ENCODE data around the gene NFE2L3. TPM values are rescaled to one million over a fixed set of nuclear protein-coding genes. Genes with fewer than 3 reads are reported as not detected.
"Not testable (repeated sequence)": the region's sequence is repeated elsewhere in the genome, so short reads cannot be mapped to it uniquely, and the experiment has no call there.

Gene NFE2L3
- total and polyA plus RNA-seq, 9 of the 15 experiments (the other 6 are each of a cell fraction or from before 2014, with no cell fraction given) = 2.9 to 16.9 (median 12.4) TPM

DNA sequence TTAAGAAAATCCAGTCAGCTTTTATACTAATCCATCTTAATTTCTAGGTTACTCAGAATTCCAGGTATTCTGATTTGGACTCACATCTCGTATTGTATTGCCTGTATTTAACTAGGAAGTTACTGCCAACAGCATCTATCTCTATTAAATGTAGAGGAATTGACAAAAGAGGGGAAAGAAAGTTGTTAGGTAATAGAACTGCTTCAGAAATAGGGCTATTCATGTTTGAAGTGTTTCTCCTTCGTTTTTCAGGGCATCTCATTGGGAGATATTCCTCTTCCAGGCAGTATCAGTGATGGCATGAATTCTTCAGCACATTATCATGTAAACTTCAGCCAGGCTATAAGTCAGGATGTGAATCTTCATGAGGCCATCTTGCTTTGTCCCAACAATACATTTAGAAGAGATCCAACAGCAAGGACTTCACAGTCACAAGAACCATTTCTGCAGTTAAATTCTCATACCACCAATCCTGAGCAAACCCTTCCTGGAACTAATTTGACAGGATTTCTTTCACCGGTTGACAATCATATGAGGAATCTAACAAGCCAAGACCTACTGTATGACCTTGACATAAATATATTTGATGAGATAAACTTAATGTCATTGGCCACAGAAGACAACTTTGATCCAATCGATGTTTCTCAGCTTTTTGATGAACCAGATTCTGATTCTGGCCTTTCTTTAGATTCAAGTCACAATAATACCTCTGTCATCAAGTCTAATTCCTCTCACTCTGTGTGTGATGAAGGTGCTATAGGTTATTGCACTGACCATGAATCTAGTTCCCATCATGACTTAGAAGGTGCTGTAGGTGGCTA, 32.5 kb downstream of the NFE2L3 start:
- H3K4me3 ChIP-seq; H3K27me3 ChIP-seq (ENCODE audit: control insufficient read depth in 2 of 2, insufficient read depth in 2 of 2, low read length in 2 of 2); DNase-seq (ENCODE audit: extremely low read depth in 1 of 4, low spot score in 3 of 4); H4K20me1 ChIP-seq (replicated peaks; ENCODE audit: control insufficient read depth, insufficient read depth, low read length); H3K4me2 ChIP-seq (ENCODE audit: insufficient read depth, low read length); H3K9me3 ChIP-seq (replicated peaks; ENCODE audit: control insufficient read depth, insufficient read depth, low read depth, low read length); intact Hi-C loops (cut with micrococcal nuclease); H3K9ac ChIP-seq (ENCODE audit: insufficient read depth in 1 of 2, low read depth in 2 of 2, low read length in 2 of 2); H3K79me2 ChIP-seq (ENCODE audit: control insufficient read depth, insufficient read depth, low read length); FAIRE-seq; H2AFZ ChIP-seq (ENCODE audit: low read depth, low read length); BruUV-seq (replicated peaks); ATAC-seq; H3K9me1 ChIP-seq (ENCODE audit: control insufficient read depth, insufficient read depth, low read length): not testable (repeated sequence)
- in situ Hi-C loops (cut with MboI) = loop anchor here (5.0 kb wide), 1 partner anchor 92 kb away; no protein-coding TSS in a partner anchor
- Histone ChIP-seq H3K27ac (ENCODE audit: extremely low read depth, low read depth, low read length) (peak overlapping the region; percentile 31; the same call in 2 of the 3 replicates), H3K36me3 (ENCODE audit: control insufficient read depth, insufficient read depth, low read length) (peaks cover 22% of the 10 kb centered on the region), H3K4me1 (replicated peaks in 1 of 2; ENCODE audit: control insufficient read depth in 2 of 2, insufficient read depth in 2 of 2, low read length in 2 of 2) (peaks cover 12 to 52% of the 10 kb centered on the region in 2 experiments)
- 23% methylated on average over 4 of the region's 4 CpGs for WGBS (ENCODE audit: insufficient coverage, low coverage, missing lambda C conversion rate)
- ChIA-PET CTCF (ENCODE audit: low intra/inter-chr PET ratio) (interaction anchor here (0.9 kb wide), 1 partner anchor 10 kb away, joined by 3 read pairs; no protein-coding TSS in a partner anchor), POLR2A (interaction anchor here (0.9 to 5.3 kb wide), 9 partner anchors 10 to 184 kb away, joined by 3 to 23 read pairs (median 4); partner anchors contain the start of gene NFE2L3)
- TF ChIP-seq, protein P1, sequence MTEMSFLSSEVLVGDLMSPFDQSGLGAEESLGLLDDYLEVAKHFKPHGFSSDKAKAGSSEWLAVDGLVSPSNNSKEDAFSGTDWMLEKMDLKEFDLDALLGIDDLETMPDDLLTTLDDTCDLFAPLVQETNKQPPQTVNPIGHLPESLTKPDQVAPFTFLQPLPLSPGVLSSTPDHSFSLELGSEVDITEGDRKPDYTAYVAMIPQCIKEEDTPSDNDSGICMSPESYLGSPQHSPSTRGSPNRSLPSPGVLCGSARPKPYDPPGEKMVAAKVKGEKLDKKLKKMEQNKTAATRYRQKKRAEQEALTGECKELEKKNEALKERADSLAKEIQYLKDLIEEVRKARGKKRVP (CRISPR knock-in tag; IDR thresholded peaks at IDR 0.05) = 0 out of 2 replicates have a peak, but pooled peaks have one; percentile 6
- TF ChIP-seq, protein P2, sequence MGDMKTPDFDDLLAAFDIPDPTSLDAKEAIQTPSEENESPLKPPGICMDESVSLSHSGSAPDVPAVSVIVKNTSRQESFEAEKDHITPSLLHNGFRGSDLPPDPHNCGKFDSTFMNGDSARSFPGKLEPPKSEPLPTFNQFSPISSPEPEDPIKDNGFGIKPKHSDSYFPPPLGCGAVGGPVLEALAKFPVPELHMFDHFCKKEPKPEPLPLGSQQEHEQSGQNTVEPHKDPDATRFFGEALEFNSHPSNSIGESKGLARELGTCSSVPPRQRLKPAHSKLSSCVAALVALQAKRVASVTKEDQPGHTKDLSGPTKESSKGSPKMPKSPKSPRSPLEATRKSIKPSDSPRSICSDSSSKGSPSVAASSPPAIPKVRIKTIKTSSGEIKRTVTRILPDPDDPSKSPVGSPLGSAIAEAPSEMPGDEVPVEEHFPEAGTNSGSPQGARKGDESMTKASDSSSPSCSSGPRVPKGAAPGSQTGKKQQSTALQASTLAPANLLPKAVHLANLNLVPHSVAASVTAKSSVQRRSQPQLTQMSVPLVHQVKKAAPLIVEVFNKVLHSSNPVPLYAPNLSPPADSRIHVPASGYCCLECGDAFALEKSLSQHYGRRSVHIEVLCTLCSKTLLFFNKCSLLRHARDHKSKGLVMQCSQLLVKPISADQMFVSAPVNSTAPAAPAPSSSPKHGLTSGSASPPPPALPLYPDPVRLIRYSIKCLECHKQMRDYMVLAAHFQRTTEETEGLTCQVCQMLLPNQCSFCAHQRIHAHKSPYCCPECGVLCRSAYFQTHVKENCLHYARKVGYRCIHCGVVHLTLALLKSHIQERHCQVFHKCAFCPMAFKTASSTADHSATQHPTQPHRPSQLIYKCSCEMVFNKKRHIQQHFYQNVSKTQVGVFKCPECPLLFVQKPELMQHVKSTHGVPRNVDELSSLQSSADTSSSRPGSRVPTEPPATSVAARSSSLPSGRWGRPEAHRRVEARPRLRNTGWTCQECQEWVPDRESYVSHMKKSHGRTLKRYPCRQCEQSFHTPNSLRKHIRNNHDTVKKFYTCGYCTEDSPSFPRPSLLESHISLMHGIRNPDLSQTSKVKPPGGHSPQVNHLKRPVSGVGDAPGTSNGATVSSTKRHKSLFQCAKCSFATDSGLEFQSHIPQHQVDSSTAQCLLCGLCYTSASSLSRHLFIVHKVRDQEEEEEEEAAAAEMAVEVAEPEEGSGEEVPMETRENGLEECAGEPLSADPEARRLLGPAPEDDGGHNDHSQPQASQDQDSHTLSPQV (IDR thresholded peaks at IDR 0.05) = 0 out of 2 replicates have a peak, but pooled peaks have one; percentile 3
- peak; percentile 8; the same call in 1 of the 2 replicates for TF ChIP-seq POLR2AphosphoS2 (IDR thresholded peaks at IDR 0.05; ENCODE audit: low read length)
- TF ChIP-seq POLR2AphosphoS5 (IDR thresholded peaks at IDR 0.05; ENCODE audit: control insufficient read depth, insufficient read depth, low read depth, low read length) = 0 out of 2 replicates have a peak, but pooled peaks have one; percentile 2
- peak; percentile 21; the same call in 1 of the 2 replicates for TF ChIP-seq SP1 (CRISPR knock-in tag; IDR thresholded peaks at IDR 0.05)
- TF ChIP-seq, protein P3, sequence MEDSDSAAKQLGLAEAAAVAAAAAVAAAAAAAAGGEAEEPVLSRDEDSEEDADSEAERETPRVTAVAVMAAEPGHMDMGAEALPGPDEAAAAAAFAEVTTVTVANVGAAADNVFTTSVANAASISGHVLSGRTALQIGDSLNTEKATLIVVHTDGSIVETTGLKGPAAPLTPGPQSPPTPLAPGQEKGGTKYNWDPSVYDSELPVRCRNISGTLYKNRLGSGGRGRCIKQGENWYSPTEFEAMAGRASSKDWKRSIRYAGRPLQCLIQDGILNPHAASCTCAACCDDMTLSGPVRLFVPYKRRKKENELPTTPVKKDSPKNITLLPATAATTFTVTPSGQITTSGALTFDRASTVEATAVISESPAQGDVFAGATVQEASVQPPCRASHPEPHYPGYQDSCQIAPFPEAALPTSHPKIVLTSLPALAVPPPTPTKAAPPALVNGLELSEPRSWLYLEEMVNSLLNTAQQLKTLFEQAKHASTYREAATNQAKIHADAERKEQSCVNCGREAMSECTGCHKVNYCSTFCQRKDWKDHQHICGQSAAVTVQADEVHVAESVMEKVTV (CRISPR knock-in tag; IDR thresholded peaks at IDR 0.05) = 0 out of 2 replicates have a peak, but pooled peaks have one; percentile 11
- peak; percentile 26; the same call in 1 of the 2 replicates for TF ChIP-seq ELF2 (CRISPR knock-in tag; IDR thresholded peaks at IDR 0.05)
- peak; percentile 42; the same call in 1 of the 2 replicates for TF ChIP-seq EHMT2 (IDR thresholded peaks at IDR 0.05)
- TF ChIP-seq, protein P4, sequence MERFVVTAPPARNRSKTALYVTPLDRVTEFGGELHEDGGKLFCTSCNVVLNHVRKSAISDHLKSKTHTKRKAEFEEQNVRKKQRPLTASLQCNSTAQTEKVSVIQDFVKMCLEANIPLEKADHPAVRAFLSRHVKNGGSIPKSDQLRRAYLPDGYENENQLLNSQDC (CRISPR knock-in tag; IDR thresholded peaks at IDR 0.05) = 0 out of 2 replicates have a peak, but pooled peaks have one; percentile 3
- TF ChIP-seq ZSCAN32 (CRISPR knock-in tag; IDR thresholded peaks at IDR 0.05) = 0 out of 2 replicates have a peak, but pooled peaks have one; percentile 26
- peak; percentile 14 for TF ChIP-seq POLR2A (conservative IDR thresholded peaks at IDR 0.05)
